DND-41 (cell line): Measurements from ENCODE around the gene GRK7.

Source experiments
- ATAC-seq: fragments of 200-7000 bp; cut with Tn5 transposase; 3 replicates; pipeline ENCODE4 v1.9.1; 2021; ENCODE audit warnings: low read depth; ENCODE audit not compliant: insufficient read depth
- DNase-seq: peaks from one replicate; pipeline ENCODE4 v3.0.0-alpha.2; 2020
- H2AFZ ChIP-seq: 2 replicates; pipeline ENCODE4 v1.6.0; 2012; ENCODE audit warnings: low read depth, low read length
- H3K27ac ChIP-seq: 2 replicates; pipeline ENCODE4 v1.5.1; 2012; ENCODE audit warnings: low read length, inconsistent platforms
- H3K27me3 ChIP-seq: fragments of 200-600 bp; sonication (generic); 2 replicates; pipeline ENCODE4 v1.6.0; 2012; ENCODE audit warnings: low read length, mild to moderate bottlenecking, inconsistent platforms; ENCODE audit not compliant: insufficient read depth, poor library complexity
- H3K36me3 ChIP-seq: 2 replicates; pipeline ENCODE4 v1.5.1; 2012; ENCODE audit warnings: low read length, inconsistent platforms; ENCODE audit not compliant: insufficient read depth
- H3K4me1 ChIP-seq: 2 replicates; pipeline ENCODE4 v1.5.1; 2012; ENCODE audit warnings: mild to moderate bottlenecking, low read length; ENCODE audit not compliant: insufficient read depth
- H3K4me2 ChIP-seq: 2 replicates; pipeline ENCODE4 v1.6.0; 2012; ENCODE audit warnings: mild to moderate bottlenecking, moderate library complexity, low read length, inconsistent platforms; ENCODE audit not compliant: insufficient read depth
- H3K4me3 ChIP-seq, 2 experiments: fragments of 200-600 bp in 1 of 2; shearing (Covaris generic) in 1 of 2; 2 replicates each; pipeline ENCODE4 v1.5.1; 2012 to 2016; ENCODE audit warnings: inconsistent platforms in 2 of 2, low read length in 2 of 2, mild to moderate bottlenecking in 2 of 2, low read depth in 1 of 2, moderate library complexity in 1 of 2
- H3K79me2 ChIP-seq: 2 replicates; pipeline ENCODE4 v1.6.0; 2012; ENCODE audit warnings: low read length, inconsistent platforms; ENCODE audit not compliant: insufficient read depth
- H3K9ac ChIP-seq: 2 replicates; pipeline ENCODE4 v1.6.0; 2012; ENCODE audit warnings: low read depth, mild to moderate bottlenecking, inconsistent platforms, low read length, moderate library complexity
- H3K9me3 ChIP-seq: 2 replicates; pipeline ENCODE4 v1.5.1; 2012; ENCODE audit warnings: low read length, moderate library complexity, mild to moderate bottlenecking, inconsistent platforms; ENCODE audit not compliant: insufficient read depth, severe bottlenecking
- H4K20me1 ChIP-seq: 2 replicates; pipeline ENCODE4 v1.6.0; 2012; ENCODE audit warnings: low read length; ENCODE audit not compliant: insufficient read depth
- CTCF ChIP-seq: IDR thresholded peaks from 2 replicates; pipeline ENCODE4 v1.5.1; 2012; ENCODE audit warnings: borderline replicate concordance, low read length, moderate library complexity, mild to moderate bottlenecking; ENCODE audit not compliant: poor library complexity, severe bottlenecking; ENCODE audit errors: extremely low read depth
- EZH2 ChIP-seq: IDR thresholded peaks from 3 replicates; pipeline ENCODE4 v1.6.1; 2012; ENCODE audit warnings: borderline replicate concordance, low read depth, mild to moderate bottlenecking, moderate library complexity, low read length, inconsistent platforms; ENCODE audit not compliant: severe bottlenecking

The GRK7 gene

GRCh38 chr3:141763088-141763750 is at the start of gene GRK7:
GRK7 (plus strand) TSS chr3:141763408; CDS start chr3:141778285, 14,877 bp downstream.
- Histone ChIP-seq H3K79me2 (no peaks in the 10 kb centered on the region), H3K9ac (no peak within 1 kb of the TSS), H3K4me1 (no peaks in the 10 kb centered on the region; the same call in 1 of the 2 replicates), H3K9me3 (no peaks in the 10 kb centered on the region), H3K27me3 (no peaks in the 10 kb centered on the region), H2AFZ (no peak within 1 kb of the TSS), H3K4me2 (no peak within 1 kb of the TSS), H4K20me1 (no peaks in the 10 kb centered on the region), H3K36me3 (no peaks in the 10 kb centered on the region), H3K27ac (no peak within 1 kb of the TSS), H3K4me3 (no peak within 1 kb of the TSS)
- ATAC-seq: no peak
- no peak for DNase-seq
- TF ChIP-seq CTCF: no peak
- no peak for TF ChIP-seq EZH2

GRCh38 chr3:141714671-141715070 is 48.5 kb upstream of the GRK7 start:
- DNase-seq (no peak), ATAC-seq (no peak)
- no peak overlapping the region for H3K27ac ChIP-seq
- no peak overlapping the region for H3K4me3 ChIP-seq
- H3K9ac ChIP-seq: no peak overlapping the region
- no peaks in the 10 kb centered on the region for H3K36me3 ChIP-seq
- no peaks in the 10 kb centered on the region for H3K79me2 ChIP-seq
- H4K20me1 ChIP-seq: no peaks in the 10 kb centered on the region
- H3K9me3 ChIP-seq: peaks cover 9% of the 10 kb centered on the region
- no peaks in the 10 kb centered on the region for H3K4me1 ChIP-seq
- TF ChIP-seq CTCF: no peak
- TF ChIP-seq EZH2: no peak
- no peak overlapping the region for H3K4me2 ChIP-seq
- no peak overlapping the region for H2AFZ ChIP-seq
- H3K27me3 ChIP-seq: no peaks in the 10 kb centered on the region

- no peak overlapping the region for H3K9ac ChIP-seq
Measured at GRCh38 chr3:141722081-141722480, 41.1 kb upstream of the GRK7 start.

More at GRCh38 chr3:141722081-141722480, 41.1 kb upstream of the GRK7 start:
- no peaks in the 10 kb centered on the region for H4K20me1 ChIP-seq
- TF ChIP-seq EZH2 (no peak), CTCF (no peak)
- no peaks in the 10 kb centered on the region for H3K79me2 ChIP-seq
- no peaks in the 10 kb centered on the region for H3K27me3 ChIP-seq
- H3K9me3 ChIP-seq: no peaks in the 10 kb centered on the region
- H2AFZ ChIP-seq: no peak overlapping the region
- H3K36me3 ChIP-seq: no peaks in the 10 kb centered on the region
- H3K27ac ChIP-seq: no peak overlapping the region
- H3K4me2 ChIP-seq: no peak overlapping the region
- no peak for DNase-seq
- no peak for ATAC-seq
- no peak overlapping the region for H3K4me3 ChIP-seq
- no peaks in the 10 kb centered on the region for H3K4me1 ChIP-seq
